ENCODE data around the gene ODC1. TPM values are rescaled to one million over a fixed set of nuclear protein-coding genes. Genes with fewer than 3 reads are reported as not detected.
A peak's percentile ranks its signal among the peaks of the same experiment; 100 is the strongest.

Gene ODC1
- total RNA-seq, 1 experiment from 2014 or later: 231 TPM

DNA sequence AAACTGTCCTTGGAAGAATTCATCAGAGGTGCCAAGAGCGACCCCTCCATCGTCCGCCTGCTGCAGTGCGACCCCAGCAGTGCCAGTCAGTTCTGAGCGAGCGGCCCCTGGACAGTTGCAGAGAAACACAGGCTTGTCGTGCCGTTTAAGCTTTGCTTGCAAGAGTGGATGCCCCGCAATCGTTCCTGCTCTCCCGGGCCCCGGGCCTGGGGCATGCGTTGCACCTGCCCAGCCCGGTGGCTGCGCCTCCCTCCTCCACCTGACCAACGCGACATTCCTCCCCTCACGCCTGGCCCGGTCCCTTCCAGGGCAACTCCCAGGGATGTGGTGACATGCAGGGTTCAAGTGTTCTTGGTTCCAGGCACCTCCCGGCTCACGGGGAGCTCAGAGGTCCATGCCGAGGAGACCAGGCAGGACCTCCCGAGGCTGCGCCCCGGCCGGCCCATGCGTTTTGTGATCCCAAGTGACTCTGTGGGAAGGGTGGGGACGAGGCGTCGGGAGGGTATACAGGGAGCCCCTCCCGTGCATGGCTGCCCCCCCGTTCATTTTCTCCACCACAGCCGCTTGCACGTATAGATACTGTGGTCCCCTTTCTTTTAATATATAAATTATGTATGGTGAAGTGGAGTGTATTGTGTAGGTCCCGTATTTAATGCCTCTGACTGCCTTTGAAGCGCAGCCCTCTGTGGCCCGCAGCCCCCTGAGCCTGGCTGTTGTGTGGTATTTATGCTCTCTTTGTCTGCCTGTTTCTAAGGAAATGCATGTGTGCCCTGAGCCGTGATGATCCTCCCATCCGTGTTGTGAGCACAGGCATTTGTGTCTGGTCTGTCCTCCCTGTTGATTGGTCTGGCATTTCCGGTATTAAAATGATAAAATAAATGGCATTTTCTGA, 21.2 kb downstream of the ODC1 start:
- CTCF ChIA-PET: interaction anchor here (1.3 to 2.1 kb wide), 2 partner anchors 18 to 355 kb away, joined by 3 to 7 read pairs; no protein-coding TSS in a partner anchor

More for the DNA sequence above, 21.2 kb downstream of the ODC1 start:
- BruUV-seq (replicated peaks): TSS peak; percentile 74
- TF ChIP-seq JUND (IDR thresholded peaks at IDR 0.05): no peak
- no peak for TF ChIP-seq ELF1 (IDR thresholded peaks at IDR 0.05; ENCODE audit: borderline replicate concordance, low read depth)
- TF ChIP-seq, protein P1, sequence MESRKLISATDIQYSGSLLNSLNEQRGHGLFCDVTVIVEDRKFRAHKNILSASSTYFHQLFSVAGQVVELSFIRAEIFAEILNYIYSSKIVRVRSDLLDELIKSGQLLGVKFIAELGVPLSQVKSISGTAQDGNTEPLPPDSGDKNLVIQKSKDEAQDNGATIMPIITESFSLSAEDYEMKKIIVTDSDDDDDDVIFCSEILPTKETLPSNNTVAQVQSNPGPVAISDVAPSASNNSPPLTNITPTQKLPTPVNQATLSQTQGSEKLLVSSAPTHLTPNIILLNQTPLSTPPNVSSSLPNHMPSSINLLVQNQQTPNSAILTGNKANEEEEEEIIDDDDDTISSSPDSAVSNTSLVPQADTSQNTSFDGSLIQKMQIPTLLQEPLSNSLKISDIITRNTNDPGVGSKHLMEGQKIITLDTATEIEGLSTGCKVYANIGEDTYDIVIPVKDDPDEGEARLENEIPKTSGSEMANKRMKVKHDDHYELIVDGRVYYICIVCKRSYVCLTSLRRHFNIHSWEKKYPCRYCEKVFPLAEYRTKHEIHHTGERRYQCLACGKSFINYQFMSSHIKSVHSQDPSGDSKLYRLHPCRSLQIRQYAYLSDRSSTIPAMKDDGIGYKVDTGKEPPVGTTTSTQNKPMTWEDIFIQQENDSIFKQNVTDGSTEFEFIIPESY (IDR thresholded peaks at IDR 0.05; ENCODE audit: extremely low read depth, insufficient replicate concordance, low read length): no peak
- TF ChIP-seq POLR2A (IDR thresholded peaks at IDR 0.05; ENCODE audit: borderline replicate concordance, extremely low read depth, insufficient read depth, insufficient read length): no peak
- TF ChIP-seq SRF (IDR thresholded peaks at IDR 0.05; ENCODE audit: low read depth): no peak
- TF ChIP-seq EZH2 (IDR thresholded peaks at IDR 0.05): no peak
- TF ChIP-seq EZH2phosphoT487 (IDR thresholded peaks at IDR 0.05; ENCODE audit: borderline replicate concordance): no peak
- no peak for TF ChIP-seq SP1 (IDR thresholded peaks at IDR 0.05; ENCODE audit: low read depth)
- TF ChIP-seq POLR2AphosphoS5 (IDR thresholded peaks at IDR 0.05; ENCODE audit: low read depth, low read length): no peak
- TF ChIP-seq RAD21 (IDR thresholded peaks at IDR 0.05; ENCODE audit: low read depth): no peak
- TF ChIP-seq CBX3 (IDR thresholded peaks at IDR 0.05; ENCODE audit: low read depth): no peak
- TF ChIP-seq SIN3A (IDR thresholded peaks at IDR 0.05; ENCODE audit: low read depth): no peak
- TF ChIP-seq ZFX (IDR thresholded peaks at IDR 0.05): no peak
- TF ChIP-seq, protein P2, sequence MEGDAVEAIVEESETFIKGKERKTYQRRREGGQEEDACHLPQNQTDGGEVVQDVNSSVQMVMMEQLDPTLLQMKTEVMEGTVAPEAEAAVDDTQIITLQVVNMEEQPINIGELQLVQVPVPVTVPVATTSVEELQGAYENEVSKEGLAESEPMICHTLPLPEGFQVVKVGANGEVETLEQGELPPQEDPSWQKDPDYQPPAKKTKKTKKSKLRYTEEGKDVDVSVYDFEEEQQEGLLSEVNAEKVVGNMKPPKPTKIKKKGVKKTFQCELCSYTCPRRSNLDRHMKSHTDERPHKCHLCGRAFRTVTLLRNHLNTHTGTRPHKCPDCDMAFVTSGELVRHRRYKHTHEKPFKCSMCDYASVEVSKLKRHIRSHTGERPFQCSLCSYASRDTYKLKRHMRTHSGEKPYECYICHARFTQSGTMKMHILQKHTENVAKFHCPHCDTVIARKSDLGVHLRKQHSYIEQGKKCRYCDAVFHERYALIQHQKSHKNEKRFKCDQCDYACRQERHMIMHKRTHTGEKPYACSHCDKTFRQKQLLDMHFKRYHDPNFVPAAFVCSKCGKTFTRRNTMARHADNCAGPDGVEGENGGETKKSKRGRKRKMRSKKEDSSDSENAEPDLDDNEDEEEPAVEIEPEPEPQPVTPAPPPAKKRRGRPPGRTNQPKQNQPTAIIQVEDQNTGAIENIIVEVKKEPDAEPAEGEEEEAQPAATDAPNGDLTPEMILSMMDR (IDR thresholded peaks at IDR 0.05 in 2 of 3, conservative IDR thresholded peaks at IDR 0.05 in 1 of 3; ENCODE audit: borderline replicate concordance in 1 of 3, insufficient read depth in 1 of 3, low read depth in 2 of 3, low read length in 2 of 3): no peak
- TF ChIP-seq, protein P3, sequence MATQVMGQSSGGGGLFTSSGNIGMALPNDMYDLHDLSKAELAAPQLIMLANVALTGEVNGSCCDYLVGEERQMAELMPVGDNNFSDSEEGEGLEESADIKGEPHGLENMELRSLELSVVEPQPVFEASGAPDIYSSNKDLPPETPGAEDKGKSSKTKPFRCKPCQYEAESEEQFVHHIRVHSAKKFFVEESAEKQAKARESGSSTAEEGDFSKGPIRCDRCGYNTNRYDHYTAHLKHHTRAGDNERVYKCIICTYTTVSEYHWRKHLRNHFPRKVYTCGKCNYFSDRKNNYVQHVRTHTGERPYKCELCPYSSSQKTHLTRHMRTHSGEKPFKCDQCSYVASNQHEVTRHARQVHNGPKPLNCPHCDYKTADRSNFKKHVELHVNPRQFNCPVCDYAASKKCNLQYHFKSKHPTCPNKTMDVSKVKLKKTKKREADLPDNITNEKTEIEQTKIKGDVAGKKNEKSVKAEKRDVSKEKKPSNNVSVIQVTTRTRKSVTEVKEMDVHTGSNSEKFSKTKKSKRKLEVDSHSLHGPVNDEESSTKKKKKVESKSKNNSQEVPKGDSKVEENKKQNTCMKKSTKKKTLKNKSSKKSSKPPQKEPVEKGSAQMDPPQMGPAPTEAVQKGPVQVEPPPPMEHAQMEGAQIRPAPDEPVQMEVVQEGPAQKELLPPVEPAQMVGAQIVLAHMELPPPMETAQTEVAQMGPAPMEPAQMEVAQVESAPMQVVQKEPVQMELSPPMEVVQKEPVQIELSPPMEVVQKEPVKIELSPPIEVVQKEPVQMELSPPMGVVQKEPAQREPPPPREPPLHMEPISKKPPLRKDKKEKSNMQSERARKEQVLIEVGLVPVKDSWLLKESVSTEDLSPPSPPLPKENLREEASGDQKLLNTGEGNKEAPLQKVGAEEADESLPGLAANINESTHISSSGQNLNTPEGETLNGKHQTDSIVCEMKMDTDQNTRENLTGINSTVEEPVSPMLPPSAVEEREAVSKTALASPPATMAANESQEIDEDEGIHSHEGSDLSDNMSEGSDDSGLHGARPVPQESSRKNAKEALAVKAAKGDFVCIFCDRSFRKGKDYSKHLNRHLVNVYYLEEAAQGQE (IDR thresholded peaks at IDR 0.05; ENCODE audit: low read depth): no peak
- no peak overlapping the region for H3K4me3 ChIP-seq (replicated peaks in 1 of 2; ENCODE audit: low read depth in 1 of 2, low read length in 2 of 2)
- intact Hi-C loops (cut with micrococcal nuclease): no loop called here
- no peaks in the 10 kb centered on the region for H4K20me1 ChIP-seq (ENCODE audit: insufficient read depth)
- peaks cover 0 to 7% of the 10 kb centered on the region in 2 experiments; a peak in 3 of 4 replicates for H3K4me1 ChIP-seq (ENCODE audit: control insufficient read depth in 1 of 2, insufficient read depth in 2 of 2, low read length in 2 of 2)
- no peaks in the 10 kb centered on the region for H3K9me3 ChIP-seq (ENCODE audit: control insufficient read depth in 1 of 2, insufficient read depth in 1 of 2, low read depth in 1 of 2, low read length in 2 of 2)
- POLR2A ChIA-PET: no interaction called here
- DNase-seq (ENCODE audit: low read depth, low spot score): no peak
- H3K36me3 ChIP-seq (ENCODE audit: control insufficient read depth in 1 of 2, insufficient read depth in 2 of 2, low read length in 2 of 2): peaks cover 3 to 13% of the 10 kb centered on the region in 2 experiments; a peak in 2 of 4 replicates
- no peak for ATAC-seq
- H3K4me2 ChIP-seq (ENCODE audit: low read length): no peak overlapping the region
- no peak overlapping the region for H2AFZ ChIP-seq (ENCODE audit: low read depth, low read length, poor library complexity, severe bottlenecking)
- no peak overlapping the region for H3K9ac ChIP-seq (ENCODE audit: low read length)
- no peaks in the 10 kb centered on the region for H3K9me2 ChIP-seq (ENCODE audit: insufficient read depth)
- RAD21 ChIA-PET (ENCODE audit: low non-redundant PET in 1 of 2, low total read pairs in 2 of 2, uncharacterized antibody in 2 of 2, unreplicated experiment in 2 of 2): no interaction called here
- no peak overlapping the region for H3K27ac ChIP-seq (ENCODE audit: low read depth, low read length)
- no peaks in the 10 kb centered on the region for H3K79me2 ChIP-seq (ENCODE audit: insufficient read depth, low read length)
- H3K27me3 ChIP-seq (ENCODE audit: insufficient read depth, low read length): no peaks in the 10 kb centered on the region
